Measurements from ENCODE around the gene FLRT1. TPM values are rescaled to one million over a fixed set of nuclear protein-coding genes. Genes with fewer than 3 reads are reported as not detected.

Gene FLRT1
- total RNA-seq, 2 experiments from 2014 or later = not detected

GRCh38 chr11:64018310-64018709, 17.4 kb upstream of the FLRT1 start:
- CTCF ChIA-PET = no interaction called here
- no peak for ATAC-seq

GRCh38 chr11:64019106-64020037, 16.4 kb upstream of the FLRT1 start:
- Mint-ChIP-seq H3K4me1 (ENCODE audit: low read depth) (no peaks in the 10 kb centered on the region), H3K9me3 (no peaks in the 10 kb centered on the region), H3K27ac (no peak overlapping the region), H3K36me3 (ENCODE audit: low read depth) (no peaks in the 10 kb centered on the region), H3K27me3 (no peaks in the 10 kb centered on the region), H3K4me3 (no peak overlapping the region)
- no peak for TF ChIP-seq CTCF (IDR thresholded peaks at IDR 0.05)
- DNase-seq (no peak), ATAC-seq (no peak)
- CTCF ChIA-PET = no interaction called here
- intact Hi-C loops (cut with micrococcal nuclease) = no loop called here
- POLR2A ChIA-PET = interaction anchor here (1.4 kb wide), 1 partner anchor 18 kb away, joined by 4 read pairs; no protein-coding TSS in a partner anchor

More at GRCh38 chr11:64018310-64018709, 17.4 kb upstream of the FLRT1 start:
- no peaks in the 10 kb centered on the region for H3K36me3 Mint-ChIP-seq (ENCODE audit: low read depth)
- intact Hi-C loops (cut with micrococcal nuclease) = no loop called here
- POLR2A ChIA-PET = interaction anchor here (1.4 kb wide), 1 partner anchor 17 kb away, joined by 4 read pairs; no protein-coding TSS in a partner anchor
- H3K27me3 Mint-ChIP-seq = no peaks in the 10 kb centered on the region
- no peaks in the 10 kb centered on the region for H3K4me1 Mint-ChIP-seq (ENCODE audit: low read depth)
- H3K27ac Mint-ChIP-seq = no peak overlapping the region
- no peaks in the 10 kb centered on the region for H3K9me3 Mint-ChIP-seq
- H3K4me3 Mint-ChIP-seq = no peak overlapping the region
- no peak for DNase-seq
- TF ChIP-seq CTCF (IDR thresholded peaks at IDR 0.05) = no peak

- DNase-seq (no peak), ATAC-seq (no peak)
- no peaks in the 10 kb centered on the region for H3K27me3 Mint-ChIP-seq
- no peak overlapping the region for H3K4me3 Mint-ChIP-seq
- H3K9me3 Mint-ChIP-seq = no peaks in the 10 kb centered on the region
- CTCF ChIA-PET = no interaction called here
- intact Hi-C loops (cut with micrococcal nuclease) = no loop called here
- no peak overlapping the region for H3K27ac Mint-ChIP-seq
- H3K36me3 Mint-ChIP-seq (ENCODE audit: low read depth) = no peaks in the 10 kb centered on the region
- POLR2A ChIA-PET = no interaction called here
- no peak for TF ChIP-seq CTCF (IDR thresholded peaks at IDR 0.05)
- H3K4me1 Mint-ChIP-seq (ENCODE audit: low read depth) = no peaks in the 10 kb centered on the region
These were observed 14.6 kb upstream of the FLRT1 start for GRCh38 chr11:64020976-64021756.

- Mint-ChIP-seq H3K27ac (no peak overlapping the region), H3K9me3 (no peaks in the 10 kb centered on the region), H3K4me1 (ENCODE audit: low read depth) (no peaks in the 10 kb centered on the region), H3K27me3 (no peaks in the 10 kb centered on the region), H3K4me3 (no peak overlapping the region), H3K36me3 (ENCODE audit: low read depth) (no peaks in the 10 kb centered on the region)
- TF ChIP-seq CTCF (IDR thresholded peaks at IDR 0.05) = no peak
- ChIA-PET POLR2A (no interaction called here), CTCF (no interaction called here)
- ATAC-seq = no peak
- intact Hi-C loops (cut with micrococcal nuclease) = no loop called here
- DNase-seq = no peak
These were observed 14.0 kb upstream of the FLRT1 start for GRCh38 chr11:64021757-64022093.
